NB4 (cell line): Measurements from ENCODE around the gene MGAT4B.

Experiments used
- MAX ChIP-seq: IDR thresholded peaks from 2 replicates; pipeline ENCODE4 v1.6.1; 2011; ENCODE audit warnings: low read depth, low read length
- MYC ChIP-seq: IDR thresholded peaks from 2 replicates; pipeline ENCODE4 v1.6.1; 2011; ENCODE audit warnings: low read depth, low read length
- POLR2A ChIP-seq: IDR thresholded peaks from 2 replicates; pipeline ENCODE4 v1.6.1; 2011; ENCODE audit warnings: mild to moderate bottlenecking; ENCODE audit not compliant: insufficient read length; ENCODE audit errors: extremely low read depth
- TF ChIP-seq, protein P1 (sequence below): IDR thresholded peaks from one replicate; pipeline ENCODE4 v1.5.1; 2012; ENCODE audit warnings: low read depth, low read length

DNA sequence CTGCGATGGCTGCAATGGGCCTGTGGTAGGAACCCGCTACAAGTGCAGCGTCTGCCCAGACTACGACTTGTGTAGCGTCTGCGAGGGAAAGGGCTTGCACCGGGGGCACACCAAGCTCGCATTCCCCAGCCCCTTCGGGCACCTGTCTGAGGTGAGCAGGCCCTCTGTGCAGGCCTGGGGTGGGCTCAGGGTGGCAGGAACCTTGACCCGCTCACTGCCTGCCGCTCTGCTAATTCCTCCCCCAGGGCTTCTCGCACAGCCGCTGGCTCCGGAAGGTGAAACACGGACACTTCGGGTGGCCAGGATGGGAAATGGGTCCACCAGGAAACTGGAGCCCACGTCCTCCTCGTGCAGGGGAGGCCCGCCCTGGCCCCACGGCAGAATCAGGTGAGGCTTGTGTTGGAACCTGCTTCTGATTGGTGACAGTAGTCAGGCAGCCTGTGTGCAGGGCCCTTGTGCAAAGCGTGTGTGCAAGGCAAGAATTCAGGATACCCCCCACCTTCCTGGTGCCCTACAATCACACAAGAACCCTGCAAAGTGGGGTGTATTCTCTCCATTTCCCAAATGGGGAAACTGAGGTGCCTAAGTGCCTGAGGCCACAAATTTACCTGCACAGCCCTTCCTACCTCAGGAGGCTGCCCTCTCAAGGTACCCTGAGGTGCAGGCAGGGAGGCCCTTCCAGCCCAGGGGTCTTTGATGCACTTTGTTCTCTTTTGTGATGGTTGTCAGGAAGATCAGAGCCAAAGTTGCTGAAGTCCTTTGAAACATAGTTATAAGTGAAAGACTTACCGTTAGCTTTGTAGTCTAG, 17.5 kb upstream of the MGAT4B start:
- TF ChIP-seq, protein P1, sequence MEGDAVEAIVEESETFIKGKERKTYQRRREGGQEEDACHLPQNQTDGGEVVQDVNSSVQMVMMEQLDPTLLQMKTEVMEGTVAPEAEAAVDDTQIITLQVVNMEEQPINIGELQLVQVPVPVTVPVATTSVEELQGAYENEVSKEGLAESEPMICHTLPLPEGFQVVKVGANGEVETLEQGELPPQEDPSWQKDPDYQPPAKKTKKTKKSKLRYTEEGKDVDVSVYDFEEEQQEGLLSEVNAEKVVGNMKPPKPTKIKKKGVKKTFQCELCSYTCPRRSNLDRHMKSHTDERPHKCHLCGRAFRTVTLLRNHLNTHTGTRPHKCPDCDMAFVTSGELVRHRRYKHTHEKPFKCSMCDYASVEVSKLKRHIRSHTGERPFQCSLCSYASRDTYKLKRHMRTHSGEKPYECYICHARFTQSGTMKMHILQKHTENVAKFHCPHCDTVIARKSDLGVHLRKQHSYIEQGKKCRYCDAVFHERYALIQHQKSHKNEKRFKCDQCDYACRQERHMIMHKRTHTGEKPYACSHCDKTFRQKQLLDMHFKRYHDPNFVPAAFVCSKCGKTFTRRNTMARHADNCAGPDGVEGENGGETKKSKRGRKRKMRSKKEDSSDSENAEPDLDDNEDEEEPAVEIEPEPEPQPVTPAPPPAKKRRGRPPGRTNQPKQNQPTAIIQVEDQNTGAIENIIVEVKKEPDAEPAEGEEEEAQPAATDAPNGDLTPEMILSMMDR, result no peak
- no peak for TF ChIP-seq MAX
- no peak for TF ChIP-seq MYC
- no peak for TF ChIP-seq POLR2A
